ENCODE results near the gene MAD1L1. TPM values are rescaled to one million over a fixed set of nuclear protein-coding genes. Genes with fewer than 3 reads are reported as not detected.

Gene MAD1L1
- total and polyA plus RNA-seq, 2 of the 4 experiments (the other 2 are of a cell fraction) = 29.0 to 40.9 TPM

DNA sequence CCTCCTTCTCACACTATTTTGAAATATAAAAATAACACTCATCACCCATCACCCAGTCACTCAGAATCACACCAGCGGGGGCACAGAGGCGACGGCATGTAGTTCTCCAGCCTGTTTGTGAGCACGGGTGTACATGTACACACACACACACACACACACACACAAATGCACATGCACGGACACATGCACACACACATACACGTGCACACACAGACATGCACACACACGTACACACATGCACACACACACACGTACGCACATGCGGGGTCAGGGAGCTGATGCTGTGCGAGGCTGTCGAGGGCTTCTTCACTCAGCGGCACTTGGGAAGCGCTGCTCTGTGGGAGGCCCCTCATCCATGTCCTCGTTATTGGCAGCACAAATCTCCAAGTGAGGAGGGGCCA is 383.8 kb downstream of the MAD1L1 start:
- in situ Hi-C loops (cut with MboI; ENCODE audit: low sequenced_read_pairs) = no loop called here
- H4K20me1 ChIP-seq (ENCODE audit: insufficient read depth, low read length) = no peaks in the 10 kb centered on the region; the same call in 1 of the 2 replicates
- H3K36me3 ChIP-seq (ENCODE audit: control insufficient read depth, insufficient read depth, low read length) = no peaks in the 10 kb centered on the region; the same call in 1 of the 2 replicates
- H3K23ac ChIP-seq (ENCODE audit: low read depth, low read length) = no peak overlapping the region
- no peaks in the 10 kb centered on the region for H3K9me3 ChIP-seq (ENCODE audit: control insufficient read depth, insufficient read depth, low read length)
- H3K4me1 ChIP-seq (ENCODE audit: control insufficient read depth, insufficient read depth, low read length) = no peaks in the 10 kb centered on the region
- no peak overlapping the region for H2BK5ac ChIP-seq (ENCODE audit: low read depth, low read length, poor library complexity, severe bottlenecking)
- dilution Hi-C loops (cut with HindIII; ENCODE audit: low sequenced_read_pairs, unreplicated experiment) = no loop called here
- no peak overlapping the region for H3K18ac ChIP-seq (ENCODE audit: low read depth, low read length)
- H3K4me2 ChIP-seq (ENCODE audit: low read depth, low read length) = no peak overlapping the region
- H2BK20ac ChIP-seq (ENCODE audit: low read depth, low read length) = no peak overlapping the region
- no peaks in the 10 kb centered on the region for H3K27me3 ChIP-seq (ENCODE audit: control insufficient read depth, insufficient read depth, low read length)
- H4K91ac ChIP-seq (ENCODE audit: insufficient read depth, low read depth, low read length) = no peak overlapping the region
- H3K56ac ChIP-seq (ENCODE audit: extremely low read depth, insufficient read depth, low read length) = no peak overlapping the region
- BruUV-seq (replicated peaks) = no TSS peak
- ATAC-seq (ENCODE audit: low read depth) (no peak), DNase-seq (no peak)
- H4K8ac ChIP-seq (ENCODE audit: low read depth in 2 of 2, low read length in 2 of 2) = no peak overlapping the region
- WGBS, 2 experiments (ENCODE audit: extremely low coverage in 2 of 2, insufficient read length in 1 of 2) = 76% methylated on average over 7 of the region's 15 CpGs; no CpG with 5 or more reads in 1 of the 2 experiments
- no peak overlapping the region for H3K9ac ChIP-seq (ENCODE audit: low read depth, low read length)
- no peak overlapping the region for H3K4me3 ChIP-seq (ENCODE audit: insufficient read depth, low read depth, low read length)
- no peak overlapping the region for H3K4ac ChIP-seq (ENCODE audit: low read depth, low read length)
- H3K79me1 ChIP-seq (ENCODE audit: low read depth in 1 of 2, low read length in 2 of 2) = no peaks in the 10 kb centered on the region
- H2BK15ac ChIP-seq (ENCODE audit: low read depth, low read length) = no peak overlapping the region
- ChIA-PET POLR2A (ENCODE audit: unreplicated experiment) (no interaction called here), CTCF (no interaction called here)
- H2AK5ac ChIP-seq (ENCODE audit: low read depth, low read length) = no peak overlapping the region
- intact Hi-C loops (cut with micrococcal nuclease) = no loop called here
- no peak overlapping the region for H3K27ac ChIP-seq (ENCODE audit: insufficient read depth, low read length)
- no peak overlapping the region for H2AFZ ChIP-seq (replicated peaks; ENCODE audit: low read length, poor library complexity)
- H2BK120ac ChIP-seq (ENCODE audit: low read depth, low read length) = no peak overlapping the region
- H2AK9ac ChIP-seq (replicated peaks; ENCODE audit: low read depth, low read length, poor library complexity) = no peak overlapping the region
- TF ChIP-seq MXI1 (IDR thresholded peaks at IDR 0.05; ENCODE audit: borderline replicate concordance, low read depth, low read length) = no peak
- no peak for TF ChIP-seq CHD1 (IDR thresholded peaks at IDR 0.05; ENCODE audit: low read depth, low read length)
- TF ChIP-seq MAFK (IDR thresholded peaks at IDR 0.05; ENCODE audit: low read depth, low read length) = no peak
- H4K5ac ChIP-seq (ENCODE audit: low read depth, low read length) = no peak overlapping the region
- H3K9me1 ChIP-seq (ENCODE audit: insufficient read depth, low read length) = no peaks in the 10 kb centered on the region
- H3K14ac ChIP-seq (replicated peaks; ENCODE audit: low read depth, low read length) = no peak overlapping the region
